Mucosa of rectum (tissue), 2 donors: ENCODE results near the gene SLC35G3.
"Not testable (repeated sequence)": the region's sequence is repeated elsewhere in the genome, so short reads cannot be mapped to it uniquely, and the experiment has no call there.

Experiments
- H3K27ac ChIP-seq, 2 donors: one replicate each; pipeline ENCODE4 v1.7.0; 2013; ENCODE audit warnings: inconsistent platforms in 2 of 2, low read depth in 2 of 2, low read length in 2 of 2
- H3K27me3 ChIP-seq, 2 donors: one replicate each; pipeline ENCODE4 v1.7.0; 2013; ENCODE audit warnings: low read length in 2 of 2; ENCODE audit not compliant: control insufficient read depth in 2 of 2, insufficient read depth in 2 of 2
- H3K36me3 ChIP-seq, 2 donors: one replicate each; pipeline ENCODE4 v1.7.0; 2013; ENCODE audit warnings: low read length in 2 of 2; ENCODE audit not compliant: control insufficient read depth in 2 of 2, insufficient read depth in 2 of 2
- H3K4me1 ChIP-seq, 2 donors: one replicate each; pipeline ENCODE4 v1.7.0; 2013; ENCODE audit warnings: low read length in 2 of 2, mild to moderate bottlenecking in 1 of 2; ENCODE audit not compliant: control insufficient read depth in 2 of 2, insufficient read depth in 2 of 2
- H3K4me3 ChIP-seq, 2 donors: one replicate each; pipeline ENCODE4 v1.7.0; 2013; ENCODE audit warnings: low read length in 2 of 2
- H3K9ac ChIP-seq, 2 donors: one replicate each; pipeline ENCODE4 v1.7.0; 2013; ENCODE audit warnings: low read length in 2 of 2, low read depth in 1 of 2, mild to moderate bottlenecking in 1 of 2
- H3K9me3 ChIP-seq, 2 donors: one replicate each; pipeline ENCODE4 v1.7.0; 2013; ENCODE audit warnings: low read length in 2 of 2; ENCODE audit not compliant: control insufficient read depth in 2 of 2
- donor health status: healthy.
- donor health status: Normal muscosa, but diverticular disease.

SLC35G3 gene

DNA sequence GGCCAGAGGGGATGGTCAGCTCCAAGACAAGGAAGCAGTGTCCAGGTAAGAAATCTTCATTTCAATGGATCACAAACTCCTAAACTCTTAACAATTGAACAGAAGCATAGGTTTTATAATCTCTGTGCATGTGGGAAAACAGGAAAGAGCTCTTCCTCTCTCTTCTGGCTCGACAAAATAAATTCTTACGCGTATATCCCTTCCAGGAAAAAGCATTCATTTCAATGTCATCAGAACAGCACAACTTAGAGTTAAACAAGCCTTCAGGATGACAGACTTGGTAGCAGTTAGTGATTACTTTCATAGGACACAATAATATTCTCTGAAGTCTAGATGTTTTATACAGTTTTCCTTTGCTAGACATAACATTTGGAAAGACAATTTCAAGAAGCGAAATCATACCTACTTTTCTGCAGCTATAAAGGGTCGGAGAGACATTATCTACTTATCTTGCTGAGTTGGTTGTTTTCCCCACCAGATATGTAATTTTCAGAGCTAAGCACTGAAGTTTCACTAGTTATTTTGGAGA lies 19.3 kb upstream of the SLC35G3 start:
- no peaks in the 10 kb centered on the region for H3K9me3 ChIP-seq
- no peak overlapping the region for H3K4me3 ChIP-seq
- peak overlapping the region in 1 of 2 donors; percentile 38 for H3K27ac ChIP-seq
- peaks cover 0 to 3% of the 10 kb centered on the region in 2 donors for H3K4me1 ChIP-seq
- H3K36me3 ChIP-seq: no peaks in the 10 kb centered on the region
- no peaks in the 10 kb centered on the region for H3K27me3 ChIP-seq
- no peak overlapping the region for H3K9ac ChIP-seq

DNA sequence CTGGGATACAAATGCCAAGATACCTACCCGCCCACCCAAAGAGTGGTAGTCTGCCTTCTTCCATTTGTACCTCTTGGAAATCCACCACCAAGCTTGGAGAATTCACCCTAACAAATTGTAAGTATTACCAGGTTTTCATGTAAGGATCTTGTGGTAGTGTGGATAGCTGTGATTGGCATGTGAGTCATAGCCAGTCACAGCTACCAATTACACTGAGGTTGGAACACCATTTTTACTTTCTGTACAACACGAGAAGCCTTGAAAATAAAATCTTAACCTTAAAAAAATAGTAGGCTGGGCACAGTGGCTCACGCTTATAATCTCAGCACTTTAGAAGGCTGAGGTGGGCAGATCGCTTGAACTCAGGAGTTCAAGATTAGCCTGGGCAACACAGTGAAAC lies 18.5 kb upstream of the SLC35G3 start:
- no peaks in the 10 kb centered on the region for H3K36me3 ChIP-seq
- H3K27me3 ChIP-seq: no peaks in the 10 kb centered on the region
- peaks cover 0 to 3% of the 10 kb centered on the region in 2 donors for H3K4me1 ChIP-seq
- H3K9ac ChIP-seq: no peak overlapping the region
- no peaks in the 10 kb centered on the region for H3K9me3 ChIP-seq
- H3K4me3 ChIP-seq: no peak overlapping the region
- no peak overlapping the region for H3K27ac ChIP-seq

DNA sequence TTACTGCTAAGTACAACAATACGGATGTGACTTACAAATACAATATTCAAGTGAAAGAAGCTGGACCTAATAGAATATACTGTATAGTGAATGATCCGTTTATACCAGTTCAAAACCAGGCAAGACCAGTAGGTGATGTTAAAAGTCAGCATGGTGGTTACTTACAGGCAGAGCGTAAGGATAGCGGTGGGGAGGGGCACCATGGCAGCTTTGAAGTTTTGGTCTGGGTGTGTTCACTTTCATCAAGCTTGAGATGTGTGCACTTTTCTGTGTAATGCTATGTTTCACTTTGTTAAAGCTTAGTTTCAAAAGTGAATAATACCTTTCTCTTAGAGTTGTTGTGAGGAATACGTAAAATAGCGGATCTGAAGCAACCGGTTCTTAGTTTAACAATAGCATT lies 16.5 kb upstream of the SLC35G3 start:
- no peaks in the 10 kb centered on the region for H3K36me3 ChIP-seq
- H3K4me1 ChIP-seq: peaks cover 0 to 3% of the 10 kb centered on the region in 2 donors
- no peaks in the 10 kb centered on the region for H3K9me3 ChIP-seq
- H3K27ac ChIP-seq: no peak overlapping the region
- no peak overlapping the region for H3K4me3 ChIP-seq
- H3K9ac ChIP-seq: no peak overlapping the region
- H3K27me3 ChIP-seq: no peaks in the 10 kb centered on the region

DNA sequence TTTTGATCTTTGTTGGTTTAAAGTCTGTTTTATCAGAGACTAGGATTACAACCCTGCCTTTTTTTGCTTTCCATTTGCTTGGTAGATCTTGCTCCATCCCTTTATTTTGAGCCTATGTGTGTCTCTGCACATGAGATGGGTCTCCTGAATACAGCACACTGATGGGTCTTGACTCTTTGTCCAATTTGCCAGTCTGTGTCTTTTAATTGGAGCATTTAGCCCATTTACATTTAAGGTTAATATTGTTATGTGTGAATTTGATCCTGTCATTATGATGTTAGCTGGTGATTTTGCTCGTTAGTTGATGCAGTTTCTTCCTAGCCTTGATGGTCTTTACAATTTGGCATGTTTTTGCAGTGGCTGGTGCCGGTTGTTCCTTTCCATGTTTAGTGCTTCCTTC lies 8.4 kb upstream of the SLC35G3 start:
- not testable (repeated sequence) for H3K27ac ChIP-seq, H3K4me1 ChIP-seq, H3K9me3 ChIP-seq, H3K4me3 ChIP-seq, H3K9ac ChIP-seq, H3K27me3 ChIP-seq, H3K36me3 ChIP-seq

DNA sequence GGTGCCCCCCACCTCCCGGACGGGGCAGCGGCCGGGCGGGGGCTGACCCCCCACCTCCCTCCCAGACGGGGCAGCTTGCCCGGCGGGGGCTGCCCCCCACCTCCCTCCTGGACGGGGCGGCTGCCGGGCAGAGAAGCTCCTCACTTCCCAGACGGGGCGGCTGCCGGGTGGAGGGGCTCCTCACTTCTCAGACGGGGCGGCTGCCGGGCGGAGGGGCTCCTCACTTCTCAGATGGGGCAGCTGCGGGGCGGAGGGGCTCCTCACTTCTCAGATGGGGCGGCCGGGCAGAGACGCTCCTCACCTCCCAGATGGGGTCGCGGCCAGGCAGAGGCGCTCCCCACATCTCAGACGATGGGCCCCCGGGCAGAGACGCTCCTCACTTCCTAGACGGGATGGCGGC lies 869 bp upstream of the SLC35G3 start:
- H3K9ac ChIP-seq, H3K27me3 ChIP-seq, H3K36me3 ChIP-seq, H3K4me1 ChIP-seq, H3K4me3 ChIP-seq, H3K9me3 ChIP-seq, H3K27ac ChIP-seq: not testable (repeated sequence)

DNA sequence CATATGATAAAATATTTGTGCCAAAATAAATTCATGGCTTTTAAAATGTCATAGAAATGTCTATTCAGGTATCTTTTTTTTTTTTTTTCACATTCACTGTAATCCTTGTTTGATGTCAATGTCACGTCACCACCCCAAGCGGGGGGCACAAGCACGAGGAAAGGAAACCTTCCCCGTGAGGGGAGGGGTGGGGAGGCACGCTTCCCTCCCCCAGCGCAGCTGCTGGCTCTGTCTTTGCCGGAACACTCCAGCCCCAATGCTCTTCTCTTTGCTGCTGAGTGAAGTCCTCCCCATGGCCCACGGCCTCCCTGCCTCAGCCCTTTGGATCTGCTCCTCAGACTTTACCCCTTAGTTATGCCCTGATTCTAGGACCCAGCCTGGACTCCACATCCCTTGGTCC lies 1.5 kb downstream of the SLC35G3 start:
- no peak overlapping the region for H3K4me3 ChIP-seq
- H3K4me1 ChIP-seq: peaks cover 0 to 4% of the 10 kb centered on the region in 2 donors
- H3K9ac ChIP-seq: no peak overlapping the region
- no peaks in the 10 kb centered on the region for H3K9me3 ChIP-seq
- H3K27me3 ChIP-seq: no peaks in the 10 kb centered on the region
- H3K27ac ChIP-seq: no peak overlapping the region
- no peaks in the 10 kb centered on the region for H3K36me3 ChIP-seq

DNA sequence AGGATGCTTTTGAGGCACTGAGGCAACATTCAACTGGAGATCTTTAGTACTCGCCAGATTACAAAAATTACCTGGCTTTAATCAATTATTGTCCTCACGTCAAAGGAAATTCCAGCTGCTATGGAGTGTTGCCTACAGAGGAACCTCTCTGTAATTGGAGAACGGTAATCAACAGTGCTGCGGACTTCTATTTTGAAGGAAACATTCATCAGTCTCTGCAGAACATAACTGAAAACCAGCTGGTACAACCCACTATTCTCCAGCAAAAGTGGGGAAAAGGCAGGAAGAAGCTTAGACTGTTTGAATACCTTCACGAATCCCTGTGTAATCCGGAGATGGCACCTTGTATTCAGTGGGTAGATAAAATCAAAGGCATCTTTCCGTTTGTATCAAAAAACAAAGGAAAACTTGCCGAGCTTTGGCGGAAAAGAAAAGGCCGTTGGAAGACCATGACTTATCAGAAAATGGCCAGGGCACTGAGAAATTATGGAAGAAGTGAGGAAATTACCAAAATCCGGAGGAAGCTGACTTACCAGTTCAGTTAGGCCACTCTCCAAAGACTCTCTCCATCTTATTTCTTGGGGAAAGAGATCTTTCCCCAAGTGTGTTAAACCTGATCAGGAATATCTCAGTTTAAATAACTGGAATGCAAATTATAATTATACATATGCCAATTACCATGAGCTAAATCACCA lies 3.0 kb downstream of the SLC35G3 start:
- H3K27ac ChIP-seq: no peak overlapping the region
- no peak overlapping the region for H3K9ac ChIP-seq
- H3K9me3 ChIP-seq: no peaks in the 10 kb centered on the region
- no peaks in the 10 kb centered on the region for H3K27me3 ChIP-seq
- H3K4me3 ChIP-seq: no peak overlapping the region
- peaks cover 0 to 4% of the 10 kb centered on the region in 2 donors for H3K4me1 ChIP-seq
- no peaks in the 10 kb centered on the region for H3K36me3 ChIP-seq

DNA sequence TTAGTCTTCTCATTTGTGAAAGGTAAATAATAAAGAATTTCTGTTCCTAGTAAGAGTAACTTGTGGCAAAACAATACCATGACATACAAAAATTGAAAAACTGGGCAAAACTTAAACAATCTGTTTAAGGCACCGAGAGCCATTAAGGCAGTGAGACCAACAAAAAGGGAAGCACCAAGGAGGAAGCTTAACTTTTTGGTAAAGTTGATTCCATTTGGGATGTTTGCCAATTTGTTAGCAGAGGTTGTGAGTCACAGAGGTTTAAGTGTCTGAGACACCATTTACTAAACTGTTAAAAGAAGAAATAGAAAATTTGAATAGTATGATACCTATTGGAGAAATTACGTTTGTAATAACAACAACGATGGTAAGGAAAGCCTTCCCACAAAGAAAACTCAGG lies 4.9 kb downstream of the SLC35G3 start:
- no peaks in the 10 kb centered on the region for H3K36me3 ChIP-seq
- no peaks in the 10 kb centered on the region for H3K9me3 ChIP-seq
- H3K9ac ChIP-seq: no peak overlapping the region
- no peaks in the 10 kb centered on the region for H3K27me3 ChIP-seq
- peaks cover 0 to 4% of the 10 kb centered on the region in 2 donors for H3K4me1 ChIP-seq
- H3K4me3 ChIP-seq: no peak overlapping the region
- no peak overlapping the region for H3K27ac ChIP-seq

DNA sequence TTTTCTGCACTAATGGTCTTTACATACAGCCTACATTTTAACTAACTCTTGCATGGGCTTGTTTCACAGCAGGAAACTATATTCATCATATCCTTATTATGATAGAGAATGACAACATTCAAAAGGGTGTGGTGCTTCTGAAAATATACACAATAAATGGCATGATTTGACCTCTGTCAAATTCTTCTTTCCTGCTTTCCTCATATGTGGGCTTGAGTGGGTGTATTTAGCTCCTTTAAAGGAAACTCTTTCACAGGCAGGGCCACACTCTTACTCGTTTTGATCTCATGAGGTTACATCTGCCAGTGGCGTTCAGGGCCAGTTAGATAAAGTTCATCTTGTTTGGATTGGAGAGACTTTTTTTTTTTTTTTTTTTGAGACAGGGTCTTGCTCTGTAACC lies 6.1 kb downstream of the SLC35G3 start:
- H3K27ac ChIP-seq: peak overlapping the region in 1 of 2 donors; percentile 29
- H3K4me3 ChIP-seq: no peak overlapping the region
- no peaks in the 10 kb centered on the region for H3K27me3 ChIP-seq
- H3K9ac ChIP-seq: no peak overlapping the region
- no peaks in the 10 kb centered on the region for H3K9me3 ChIP-seq
- H3K4me1 ChIP-seq: peaks cover 0 to 4% of the 10 kb centered on the region in 2 donors
- H3K36me3 ChIP-seq: no peaks in the 10 kb centered on the region

DNA sequence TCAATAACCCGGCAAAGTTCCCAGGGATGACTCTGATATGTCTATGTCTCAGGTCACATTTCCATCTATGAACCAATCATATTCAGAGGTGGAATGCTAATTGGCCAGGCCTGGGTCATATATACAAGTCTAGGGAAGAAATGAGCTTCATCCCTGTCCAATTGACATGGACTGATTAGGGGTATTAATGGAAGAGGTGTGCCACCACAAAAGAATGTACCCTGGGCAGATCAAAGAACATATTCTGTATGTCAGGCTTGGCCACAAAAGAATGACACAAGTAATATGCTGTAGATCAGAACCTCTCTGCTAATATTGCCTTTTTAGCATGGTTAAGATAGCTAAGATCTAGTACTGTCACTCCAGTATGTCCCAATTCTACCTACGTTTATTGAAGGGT lies 6.7 kb downstream of the SLC35G3 start:
- Histone ChIP-seq H3K27ac (peak overlapping the region in 1 of 2 donors; percentile 25), H3K4me1 (peaks cover 0 to 4% of the 10 kb centered on the region in 2 donors), H3K27me3 (no peaks in the 10 kb centered on the region), H3K36me3 (no peaks in the 10 kb centered on the region), H3K9me3 (no peaks in the 10 kb centered on the region), H3K9ac (no peak overlapping the region), H3K4me3 (no peak overlapping the region)
